H1 (cell line): ENCODE measurements around the gene ARHGAP22. TPM values are rescaled to one million over a fixed set of nuclear protein-coding genes. Genes with fewer than 3 reads are reported as not detected.

Experiments used
- CTCF ChIA-PET: fragments of 300-600 bp; sonication (Branson Sonifier 250); formaldehyde crosslinking; loops from one replicate; lab custom pipeline; 2021; ENCODE audit not compliant: partially characterized antibody; lab: Charles Lee
- POLR2A ChIA-PET: fragments of 300-600 bp; sonication (Branson Sonifier 250); formaldehyde crosslinking; loops from one replicate; lab custom pipeline; 2021; ENCODE audit warnings: inconsistent platforms; ENCODE audit not compliant: partially characterized antibody; lab: Charles Lee
- DNase-seq, 2 experiments: peaks; one replicate each; pipeline versions ENCODE4 v3.0.0 to v3.0.0-alpha.2; 2010 to 2022; ENCODE audit warnings: low spot score in 2 of 2, low read depth in 1 of 2, mixed read lengths in 1 of 2
- FAIRE-seq: peaks from 2 replicates; lab custom pipeline; 2011; peaks lifted over from hg19 to GRCh38; lab: Jason Lieb, UNC
- H2AFZ ChIP-seq: 2 replicates; pipeline ENCODE4 v1.8.1; 2012; ENCODE audit warnings: low read length, inconsistent platforms
- H2AK5ac ChIP-seq: 2 replicates; pipeline ENCODE4 v1.6.1; 2013; ENCODE audit warnings: low read depth, low read length
- H2BK120ac ChIP-seq: replicated peaks from 2 replicates; pipeline ENCODE3; 2013; ENCODE audit warnings: low read depth, low read length, inconsistent platforms
- H2BK12ac ChIP-seq: 2 replicates; pipeline ENCODE4 v1.6.1; 2013; ENCODE audit warnings: low read depth, low read length
- H2BK15ac ChIP-seq: 2 replicates; pipeline ENCODE4 v1.6.1; 2013; ENCODE audit warnings: low read length
- H2BK20ac ChIP-seq: 2 replicates; pipeline ENCODE4 v1.6.1; 2013; ENCODE audit warnings: low read length
- H2BK5ac ChIP-seq: 2 replicates; pipeline ENCODE4 v1.6.1; 2013; ENCODE audit warnings: low read depth, low read length
- H3K14ac ChIP-seq: 2 replicates; pipeline ENCODE4 v1.6.1; 2013; ENCODE audit warnings: inconsistent platforms; ENCODE audit not compliant: insufficient read length
- H3K18ac ChIP-seq: 2 replicates; pipeline ENCODE4 v1.6.1; 2013; ENCODE audit warnings: low read length; ENCODE audit errors: extremely low read depth
- H3K23ac ChIP-seq: 2 replicates; pipeline ENCODE4 v1.6.1; 2013; ENCODE audit warnings: inconsistent platforms; ENCODE audit not compliant: insufficient read length
- H3K23me2 ChIP-seq: 2 replicates; pipeline ENCODE4 v1.6.1; 2013; ENCODE audit warnings: low read depth, low read length
- H3K27ac ChIP-seq: 2 replicates; pipeline ENCODE4 v1.6.1; 2011; ENCODE audit warnings: low read depth, low read length, inconsistent platforms
- H3K27me3 ChIP-seq, 4 experiments: replicated peaks in 1 of 4; 1 replicate in 1 of 4; 2 replicates in 3 of 4; pipeline versions ENCODE4 v1.6.1 to v1.8.1; 2011 to 2013; ENCODE audit warnings: low read length in 3 of 4, mild to moderate bottlenecking in 3 of 4, inconsistent platforms in 2 of 4, mixed read lengths in 2 of 4, moderate library complexity in 1 of 4; ENCODE audit not compliant: control insufficient read depth in 3 of 4, insufficient read depth in 3 of 4; ENCODE audit errors: extremely low read depth in 1 of 4
- H3K36me3 ChIP-seq, 4 experiments: 2 replicates each; pipeline versions ENCODE4 v1.6.1 to v1.8.1; 2011 to 2013; ENCODE audit warnings: mild to moderate bottlenecking in 4 of 4, low read length in 3 of 4, moderate library complexity in 2 of 4, control low read depth in 1 of 4, inconsistent platforms in 1 of 4; ENCODE audit not compliant: insufficient read depth in 4 of 4, control insufficient read depth in 2 of 4
- H3K4ac ChIP-seq: replicated peaks from 2 replicates; pipeline ENCODE3; 2013; ENCODE audit warnings: low read length, low read depth, mixed read lengths, inconsistent platforms; ENCODE audit not compliant: insufficient read length
- H3K4me1 ChIP-seq, 4 experiments: replicated peaks in 1 of 4; 1 replicate in 1 of 4; 2 replicates in 3 of 4; pipeline versions ENCODE4 v1.6.1 to v1.8.1; 2011 to 2013; ENCODE audit warnings: low read length in 3 of 4, inconsistent platforms in 2 of 4, mixed read lengths in 1 of 4; ENCODE audit not compliant: insufficient read depth in 4 of 4, control insufficient read depth in 3 of 4
- H3K4me2 ChIP-seq, 2 experiments: 2 replicates each; pipeline versions ENCODE4 v1.6.1 to v1.8.1; 2011 to 2013; ENCODE audit warnings: low read depth in 2 of 2, low read length in 2 of 2, control low read depth in 1 of 2, inconsistent platforms in 1 of 2, mild to moderate bottlenecking in 1 of 2; ENCODE audit not compliant: insufficient read depth in 1 of 2
- H3K4me3 ChIP-seq, 4 experiments: fragments of 200-600, 300-600 bp in 1 of 4; sonication (generic), shearing (Covaris generic), sonication (Bioruptor Twin) in 1 of 4; 2 replicates each; pipeline versions ENCODE4 v1.5.1 to v1.8.1; 2011 to 2016; ENCODE audit warnings: low read length in 4 of 4, low read depth in 3 of 4, control low read depth in 2 of 4, inconsistent platforms in 2 of 4, mild to moderate bottlenecking in 2 of 4, mixed read lengths in 1 of 4, moderate library complexity in 1 of 4; ENCODE audit not compliant: insufficient read depth in 2 of 4; ENCODE audit errors: extremely low read depth in 1 of 4
- H3K56ac ChIP-seq: replicated peaks from 2 replicates; pipeline ENCODE3; 2013; ENCODE audit warnings: low read depth, mild to moderate bottlenecking, mixed read lengths, low read length, inconsistent platforms; ENCODE audit not compliant: insufficient read length
- H3K79me1 ChIP-seq: 2 replicates; pipeline ENCODE4 v1.6.1; 2013; ENCODE audit warnings: low read depth, low read length, control low read depth
- H3K79me2 ChIP-seq, 2 experiments: 2 replicates each; pipeline versions ENCODE4 v1.6.1 to v1.8.1; 2012 to 2013; ENCODE audit warnings: low read length in 2 of 2, mild to moderate bottlenecking in 2 of 2, inconsistent platforms in 1 of 2; ENCODE audit not compliant: insufficient read depth in 2 of 2, control insufficient read depth in 1 of 2
- H3K9ac ChIP-seq, 4 experiments: replicated peaks in 1 of 4; 1 replicate in 1 of 4; 2 replicates in 3 of 4; pipeline versions ENCODE4 v1.6.1 to v1.8.1; 2011 to 2013; ENCODE audit warnings: low read depth in 3 of 4, low read length in 3 of 4, control low read depth in 2 of 4, mild to moderate bottlenecking in 2 of 4, moderate library complexity in 2 of 4, inconsistent platforms in 1 of 4; ENCODE audit errors: extremely low read depth in 1 of 4
- H3K9me3 ChIP-seq, 2 experiments: 2 replicates each; pipeline versions ENCODE4 v1.6.1 to v1.8.1; 2012 to 2013; ENCODE audit warnings: mild to moderate bottlenecking in 2 of 2, moderate library complexity in 2 of 2, control low read depth in 1 of 2, inconsistent platforms in 1 of 2, low read depth in 1 of 2, low read length in 1 of 2, mixed read lengths in 1 of 2; ENCODE audit not compliant: insufficient read depth in 2 of 2
- H4K20me1 ChIP-seq, 2 experiments: replicated peaks in 1 of 2; 2 replicates each; pipeline versions ENCODE3 to v1.8.1; 2011 to 2013; ENCODE audit warnings: inconsistent platforms in 2 of 2, low read length in 2 of 2, mild to moderate bottlenecking in 1 of 2; ENCODE audit not compliant: insufficient read depth in 2 of 2, control insufficient read depth in 1 of 2
- H4K5ac ChIP-seq: 2 replicates; pipeline ENCODE4 v1.6.1; 2013; ENCODE audit warnings: low read length, low read depth, mixed read lengths, inconsistent platforms; ENCODE audit not compliant: insufficient read length
- H4K8ac ChIP-seq: 2 replicates; pipeline ENCODE4 v1.8.0; 2013; ENCODE audit warnings: mild to moderate bottlenecking, moderate library complexity, low read length, inconsistent platforms; ENCODE audit not compliant: insufficient read depth; ENCODE audit errors: extremely low read depth
- H4K91ac ChIP-seq: replicated peaks from 2 replicates; pipeline ENCODE3; 2013; ENCODE audit warnings: low read length, mixed read lengths, inconsistent platforms; ENCODE audit not compliant: insufficient read length
- CHD1 ChIP-seq: IDR thresholded peaks from 2 replicates; pipeline ENCODE4 v1.6.1; 2012; ENCODE audit warnings: low read depth, low read length, improper control_type of control experiment
- SUZ12 ChIP-seq: fragments of 200-600 bp; sonication (generic); IDR thresholded peaks from 2 replicates; pipeline ENCODE4 v1.6.1; 2012; ENCODE audit warnings: mild to moderate bottlenecking, inconsistent platforms, low read length, moderate library complexity, mixed read lengths
- TAF1 ChIP-seq: IDR thresholded peaks from 2 replicates; pipeline ENCODE4 v1.6.1; 2011; ENCODE audit warnings: mild to moderate bottlenecking, low read depth, low read length
- WGBS, 2 experiments: shearing (Covaris generic) in 1 of 2; methylation state at CpG; one replicate each; pipeline versions ENCODE4 v1.1.6 to v1.1.7; 2013 to 2015; ENCODE audit warnings: low lambda C conversion rate in 2 of 2, mixed read lengths in 2 of 2, inconsistent platforms in 1 of 2, low coverage in 1 of 2, missing lambda C conversion rate in 1 of 2; ENCODE audit not compliant: insufficient replicate concordance in 2 of 2, insufficient coverage in 1 of 2, insufficient read length in 1 of 2; ENCODE audit errors: extremely low coverage in 1 of 2, missing lambda C conversion rate in 1 of 2; 5-methylcytosine and 5-hydroxymethylcytosine counted together
- polyA plus RNA-seq, 7 experiments: library from polyadenylated mRNA; depleted of rRNA in 3 of 7; stranded (reverse) in 5 of 7; unstranded in 2 of 7; fragments of >200 nt in 5 of 7; fragments of 200-250 nt in 2 of 7; gene quantifications; 1 replicate in 5 of 7; 2 replicates in 1 of 7; 4 replicates in 1 of 7; pipeline versions ENCODE4 v1.2.1 to v1.2.3, GENCODE V29; 2011 to 2013; ENCODE audit warnings: missing spikeins in 2 of 7, mixed read lengths in 2 of 7
- total RNA-seq: library from RNA; stranded (reverse); fragmentation: NEBNext Ultra II Directional; extraction: Animal tissue kit (Norgen Biotek cat#: 25700); gene quantifications from 2 replicates; pipeline ENCODE4 v1.2.1, GENCODE V29; 2021

Gene ARHGAP22
- total and polyA plus RNA-seq, 2 of the 8 experiments (the other 6 are each of a cell fraction or from before 2014, with no cell fraction given) = 3.6 to 11.2 TPM

GRCh38 chr10:48567346-48567745 lies 37.5 kb downstream of the ARHGAP22 start:
- Histone ChIP-seq H4K5ac (no peak overlapping the region), H3K36me3 (no peaks in the 10 kb centered on the region), H4K20me1 (no peaks in the 10 kb centered on the region), H3K4ac (no peak overlapping the region), H3K56ac (no peak overlapping the region), H4K91ac (no peak overlapping the region), H2BK5ac (no peak overlapping the region), H2BK20ac (no peak overlapping the region), H3K27ac (no peak overlapping the region), H2AK5ac (no peak overlapping the region), H2BK12ac (no peak overlapping the region), H4K8ac (no peak overlapping the region), H3K9ac (no peak overlapping the region), H3K79me2 (no peaks in the 10 kb centered on the region), H3K23me2 (no peaks in the 10 kb centered on the region), H2BK15ac (no peak overlapping the region), H3K18ac (no peak overlapping the region), H3K4me3 (no peak overlapping the region), H2BK120ac (no peak overlapping the region), H3K14ac (no peak overlapping the region), H3K79me1 (no peaks in the 10 kb centered on the region), H3K23ac (no peak overlapping the region), H3K4me2 (no peak overlapping the region), H3K27me3 (no peaks in the 10 kb centered on the region), H2AFZ (no peak overlapping the region), H3K4me1 (no peaks in the 10 kb centered on the region), H3K9me3 (no peaks in the 10 kb centered on the region)
- WGBS, 2 experiments = 85% methylated on average over 3 of the region's 3 CpGs; no CpG with 5 or more reads in 1 of the 2 experiments
- no peak for DNase-seq
- TF ChIP-seq CHD1 (no peak), TAF1 (no peak), SUZ12 (no peak)
- FAIRE-seq = no peak
- POLR2A ChIA-PET = no interaction called here
- CTCF ChIA-PET = interaction anchor here (1.5 to 2.2 kb wide), 3 partner anchors 12 to 41 kb away, joined by 4 to 7 read pairs (median 4); no protein-coding TSS in a partner anchor
